PFSK-1 (cell line): Measurements from ENCODE around the gene MEF2C.

Experiments used
- FOXP2 ChIP-seq: optimal IDR thresholded peaks from 2 replicates; pipeline ENCODE3; 2011; ENCODE audit warnings: borderline replicate concordance, control low read depth, inconsistent platforms; ENCODE audit not compliant: insufficient read depth; ENCODE audit errors: extremely low read length, extremely low read depth
- POLR2AphosphoS5 ChIP-seq: IDR thresholded peaks from 2 replicates; pipeline ENCODE4 v1.6.1; 2012; ENCODE audit warnings: low read depth, mild to moderate bottlenecking, control low read depth, low read length, moderate library complexity
- SIN3A ChIP-seq: IDR thresholded peaks from 2 replicates; pipeline ENCODE4 v1.6.1; 2012; ENCODE audit warnings: mild to moderate bottlenecking, low read length, moderate library complexity, borderline replicate concordance; ENCODE audit not compliant: insufficient read depth
- TAF1 ChIP-seq: IDR thresholded peaks from 2 replicates; pipeline ENCODE4 v1.6.1; 2012; ENCODE audit warnings: low read length, control low read depth, borderline replicate concordance; ENCODE audit not compliant: insufficient read depth
- TF ChIP-seq, protein P1 (sequence below), 2 experiments: IDR thresholded peaks; 2 replicates each; pipeline versions ENCODE4 v1.6.1 to v1.8.0; 2011 to 2012; ENCODE audit warnings: low read depth in 2 of 2, low read length in 2 of 2, control low read depth in 1 of 2, inconsistent platforms in 1 of 2, mild to moderate bottlenecking in 1 of 2, moderate library complexity in 1 of 2; ENCODE audit not compliant: insufficient read depth in 1 of 2

DNA sequence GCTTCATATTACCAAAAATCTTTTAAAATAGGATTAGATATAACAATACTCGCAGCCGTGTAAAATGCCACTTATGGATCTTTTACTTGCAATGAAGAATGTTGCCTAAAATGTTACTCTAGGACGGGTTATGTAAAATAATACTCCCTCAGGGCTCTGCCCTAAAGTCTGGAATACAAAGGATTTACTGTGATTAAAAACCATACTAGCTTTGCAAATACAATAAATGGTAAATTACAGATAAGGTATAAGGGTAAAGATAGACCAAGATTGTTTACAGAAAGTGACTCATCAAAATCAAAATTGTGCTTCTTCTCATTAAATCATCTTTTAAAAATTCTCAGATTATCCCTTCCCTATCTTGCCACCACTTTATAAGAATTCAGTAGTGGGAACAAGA lies 163.6 kb downstream of the MEF2C start:
- TF ChIP-seq POLR2AphosphoS5 = no peak
- no peak for TF ChIP-seq TAF1
- no peak for TF ChIP-seq SIN3A
- TF ChIP-seq, protein P1, sequence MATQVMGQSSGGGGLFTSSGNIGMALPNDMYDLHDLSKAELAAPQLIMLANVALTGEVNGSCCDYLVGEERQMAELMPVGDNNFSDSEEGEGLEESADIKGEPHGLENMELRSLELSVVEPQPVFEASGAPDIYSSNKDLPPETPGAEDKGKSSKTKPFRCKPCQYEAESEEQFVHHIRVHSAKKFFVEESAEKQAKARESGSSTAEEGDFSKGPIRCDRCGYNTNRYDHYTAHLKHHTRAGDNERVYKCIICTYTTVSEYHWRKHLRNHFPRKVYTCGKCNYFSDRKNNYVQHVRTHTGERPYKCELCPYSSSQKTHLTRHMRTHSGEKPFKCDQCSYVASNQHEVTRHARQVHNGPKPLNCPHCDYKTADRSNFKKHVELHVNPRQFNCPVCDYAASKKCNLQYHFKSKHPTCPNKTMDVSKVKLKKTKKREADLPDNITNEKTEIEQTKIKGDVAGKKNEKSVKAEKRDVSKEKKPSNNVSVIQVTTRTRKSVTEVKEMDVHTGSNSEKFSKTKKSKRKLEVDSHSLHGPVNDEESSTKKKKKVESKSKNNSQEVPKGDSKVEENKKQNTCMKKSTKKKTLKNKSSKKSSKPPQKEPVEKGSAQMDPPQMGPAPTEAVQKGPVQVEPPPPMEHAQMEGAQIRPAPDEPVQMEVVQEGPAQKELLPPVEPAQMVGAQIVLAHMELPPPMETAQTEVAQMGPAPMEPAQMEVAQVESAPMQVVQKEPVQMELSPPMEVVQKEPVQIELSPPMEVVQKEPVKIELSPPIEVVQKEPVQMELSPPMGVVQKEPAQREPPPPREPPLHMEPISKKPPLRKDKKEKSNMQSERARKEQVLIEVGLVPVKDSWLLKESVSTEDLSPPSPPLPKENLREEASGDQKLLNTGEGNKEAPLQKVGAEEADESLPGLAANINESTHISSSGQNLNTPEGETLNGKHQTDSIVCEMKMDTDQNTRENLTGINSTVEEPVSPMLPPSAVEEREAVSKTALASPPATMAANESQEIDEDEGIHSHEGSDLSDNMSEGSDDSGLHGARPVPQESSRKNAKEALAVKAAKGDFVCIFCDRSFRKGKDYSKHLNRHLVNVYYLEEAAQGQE (IDR thresholded peaks at IDR 0.05; ENCODE audit: insufficient read depth in 1 of 2, low read depth in 2 of 2, low read length in 2 of 2) = no peak
- TF ChIP-seq FOXP2 = no peak
